ENCODE data around the gene PIP5K1B. TPM values are rescaled to one million over a fixed set of nuclear protein-coding genes. Genes with fewer than 3 reads are reported as not detected.

PIP5K1B gene
- total RNA-seq, 2 donors from 2014 or later, result 2.6 to 2.7 TPM

DNA sequence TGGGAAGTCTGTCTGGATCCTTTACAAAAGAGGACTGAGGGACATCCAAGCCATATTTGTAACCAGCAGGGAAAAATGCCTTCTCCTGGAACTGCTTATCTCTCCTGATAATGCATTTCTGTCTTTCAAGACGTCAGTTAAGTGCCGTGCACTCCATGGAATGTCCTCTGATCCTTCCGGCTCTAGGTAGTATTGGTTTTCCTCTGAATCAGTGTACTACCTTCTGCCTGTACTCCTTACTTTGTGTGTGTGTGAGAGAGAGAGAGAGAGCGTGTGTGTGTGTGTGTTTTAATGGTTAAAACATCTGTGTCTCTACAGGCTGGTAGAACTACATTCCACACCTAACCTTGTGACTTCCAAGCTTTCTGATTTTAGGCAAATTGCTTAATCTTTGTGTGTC lies 89.9 kb downstream of the PIP5K1B start:
- intact Hi-C loops (cut with DNase I), result no loop called here
- DNase-seq (ENCODE audit: low spot score), result no peak

DNA sequence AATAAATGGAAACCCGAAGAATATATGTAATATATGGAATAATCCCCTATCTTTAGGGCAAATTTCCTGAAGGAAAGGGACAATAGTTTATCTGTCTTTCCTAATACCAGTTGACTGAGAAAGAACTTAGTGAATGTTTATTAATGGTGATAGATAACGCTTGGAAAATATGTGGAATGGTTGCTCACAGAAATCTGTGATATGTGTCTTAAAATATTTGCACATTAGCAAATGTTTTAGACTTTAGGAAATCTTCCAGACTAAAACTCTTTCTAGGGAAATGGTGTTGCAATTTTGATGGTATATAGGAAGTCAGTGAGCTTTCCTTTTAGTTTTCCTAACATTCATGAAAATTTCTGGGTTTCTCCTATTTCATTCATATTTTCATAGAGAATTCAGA lies 90.4 kb downstream of the PIP5K1B start:
- no peak for DNase-seq (ENCODE audit: low spot score)

DNA sequence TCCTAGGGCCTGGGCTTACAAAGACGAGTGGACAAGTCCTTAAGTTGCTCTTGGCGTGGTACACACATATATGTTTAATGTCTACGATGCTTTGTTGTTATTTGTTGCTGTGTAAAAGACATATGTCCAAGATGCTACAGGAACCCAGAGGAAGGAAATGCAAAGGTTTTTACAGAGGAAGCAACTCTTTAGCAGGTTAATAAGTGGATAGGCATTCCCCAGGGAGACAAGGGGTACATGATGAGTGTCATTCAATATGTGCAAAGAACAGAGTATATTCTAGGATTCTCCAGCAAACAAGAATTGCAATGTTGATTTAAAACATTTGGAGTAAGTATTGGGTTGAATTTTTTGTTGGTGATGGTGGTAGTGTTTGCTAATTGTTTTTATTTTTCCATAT lies 92.1 kb downstream of the PIP5K1B start:
- intact Hi-C loops (cut with DNase I), result no loop called here
- no peak for DNase-seq (ENCODE audit: low spot score)

More for the DNA sequence above, 90.4 kb downstream of the PIP5K1B start:
- intact Hi-C loops (cut with DNase I), result no loop called here

DNA sequence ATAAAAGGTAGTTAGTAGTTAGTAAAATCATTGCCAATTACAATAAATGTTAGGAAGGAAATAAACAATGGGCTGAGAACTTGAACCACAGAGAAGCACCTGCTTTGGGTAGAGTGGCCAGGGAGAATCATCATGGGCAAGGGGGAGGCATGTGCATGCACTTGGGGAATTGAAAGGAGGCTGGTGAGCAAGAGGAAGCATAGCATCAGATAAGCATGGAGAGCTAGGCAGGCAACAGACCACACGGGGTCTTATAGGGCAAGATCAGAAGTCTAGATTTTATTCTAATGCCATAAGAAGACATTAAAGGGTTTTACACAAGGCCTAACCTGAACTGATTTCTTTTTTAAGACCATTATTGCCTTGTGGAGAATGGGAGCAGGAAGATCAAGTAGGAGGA lies 93.4 kb downstream of the PIP5K1B start:
- no peak for DNase-seq (ENCODE audit: low spot score)
- intact Hi-C loops (cut with DNase I), result no loop called here

DNA sequence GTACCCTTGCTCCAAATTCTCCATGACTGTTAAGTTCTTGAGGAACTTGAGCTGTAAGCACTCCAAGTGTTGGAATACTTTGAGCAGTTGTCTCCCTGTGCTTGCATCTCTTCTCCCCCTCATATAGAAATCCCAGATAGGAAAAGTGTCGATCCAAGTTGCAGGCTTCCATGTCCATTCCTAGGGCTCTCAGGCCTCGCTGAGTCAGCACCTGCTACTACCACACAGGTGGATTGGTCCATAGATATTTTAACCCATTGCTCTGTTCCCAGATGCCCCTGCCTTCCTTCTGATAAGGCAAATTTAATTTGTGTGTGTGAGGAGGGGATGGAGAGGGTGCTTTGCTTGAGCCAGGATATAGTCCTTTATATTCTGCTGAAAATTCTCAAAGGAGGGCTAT lies 95.8 kb downstream of the PIP5K1B start:
- no peak for DNase-seq (ENCODE audit: low spot score)
- intact Hi-C loops (cut with DNase I), result no loop called here

DNA sequence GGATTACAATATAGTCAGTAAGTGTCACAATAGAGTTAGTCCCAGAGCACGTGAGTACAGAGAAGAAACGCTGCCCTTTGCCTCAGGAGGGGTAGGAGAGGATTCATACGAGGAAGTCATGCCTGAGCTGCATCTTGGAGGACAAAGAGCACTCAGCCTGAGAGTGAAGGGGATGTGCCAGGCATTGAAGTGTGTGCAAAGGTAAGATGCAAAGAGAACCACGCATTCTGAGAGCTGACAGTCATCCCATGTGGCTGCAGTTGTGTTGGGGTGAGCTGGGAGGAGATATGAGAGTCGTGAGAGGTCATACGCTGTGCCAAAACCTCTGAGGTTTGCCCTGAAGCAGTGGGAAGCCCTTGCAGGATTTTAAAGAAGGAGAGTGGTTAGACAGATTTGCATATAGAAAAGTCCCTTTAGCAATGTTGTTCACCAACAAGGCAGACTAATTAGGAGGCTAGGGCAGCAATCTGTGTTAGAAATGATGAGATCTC lies 97.5 kb downstream of the PIP5K1B start:
- intact Hi-C loops (cut with DNase I), result no loop called here
- DNase-seq (ENCODE audit: low spot score), result no peak

DNA sequence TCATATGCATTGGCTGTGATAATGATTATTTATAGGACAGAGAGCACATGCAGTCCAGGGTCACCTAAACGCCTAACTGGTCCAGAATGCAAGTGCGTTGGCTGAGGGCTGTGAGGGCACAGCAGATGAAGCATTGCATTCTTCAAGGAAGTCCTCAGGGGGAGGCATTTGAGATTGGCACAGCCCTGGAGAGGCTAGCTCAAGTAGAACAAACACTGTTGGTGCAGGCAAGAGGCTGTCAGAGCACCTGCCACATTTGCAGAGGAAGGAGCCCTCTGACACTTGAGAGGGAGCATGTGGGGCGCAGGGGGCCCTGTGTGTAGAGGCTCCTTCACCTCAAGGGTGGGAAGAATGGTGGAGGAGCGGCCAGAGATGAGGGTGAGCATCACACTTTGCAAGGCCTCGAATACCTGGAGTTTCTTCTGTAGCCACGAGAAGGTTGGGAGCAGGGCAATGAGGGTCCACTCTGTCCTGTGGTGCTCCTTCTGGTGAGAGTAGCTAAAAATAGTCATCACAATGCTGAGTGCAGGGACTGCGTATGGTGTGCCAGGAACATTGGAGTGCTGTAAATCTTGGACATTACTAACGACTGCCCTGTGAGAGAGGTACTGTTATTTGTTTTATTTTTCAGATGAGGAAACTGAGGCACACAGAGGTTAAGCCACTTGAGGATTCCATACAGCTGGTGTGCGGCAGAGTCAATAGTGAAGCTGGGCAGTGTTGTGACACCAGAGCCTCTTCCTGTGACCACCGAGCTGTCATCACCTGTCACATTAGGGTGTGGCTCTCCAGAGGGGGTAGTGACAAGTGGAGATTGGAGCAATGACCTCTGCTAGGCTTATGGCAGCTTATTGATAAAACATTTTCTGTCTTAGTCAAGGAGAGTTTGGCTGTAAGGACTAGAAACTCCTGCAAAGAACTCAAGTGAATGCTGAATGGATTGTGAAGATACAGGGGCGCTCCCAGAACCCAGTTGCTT lies 100.2 kb downstream of the PIP5K1B start:
- DNase-seq (ENCODE audit: low spot score), result no peak
- intact Hi-C loops (cut with DNase I), result no loop called here

DNA sequence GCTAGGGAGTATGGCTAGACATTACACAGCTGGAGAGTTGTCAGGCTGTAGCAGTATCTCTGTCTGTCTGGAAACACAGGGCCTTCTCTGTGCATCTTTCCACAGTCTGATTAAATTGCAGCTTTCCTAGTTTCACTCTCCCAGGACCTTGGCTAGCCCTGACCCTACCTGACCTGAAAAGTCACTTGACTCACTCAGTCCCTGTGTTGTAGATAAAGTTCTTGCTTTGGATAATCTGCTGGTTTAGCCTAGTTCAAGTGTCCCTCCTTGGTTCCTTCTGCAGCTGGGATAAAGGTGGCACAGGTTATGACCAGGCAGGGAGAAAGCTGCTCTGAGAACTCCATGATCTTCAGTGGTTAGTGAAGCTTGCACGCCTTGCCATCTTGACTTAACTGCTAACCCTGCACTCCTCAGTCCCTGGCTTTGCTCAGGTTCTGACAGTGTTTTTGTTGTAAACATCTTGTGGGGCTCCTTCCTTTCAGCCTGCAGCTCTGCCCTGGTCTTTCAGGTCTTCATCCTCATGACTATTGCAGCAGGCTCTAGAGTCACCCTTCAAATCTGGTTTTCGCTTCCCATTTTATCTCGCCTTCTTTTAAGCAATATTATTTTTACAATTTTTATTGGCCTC lies 101.0 kb downstream of the PIP5K1B start:
- intact Hi-C loops (cut with DNase I), result no loop called here
- DNase-seq (ENCODE audit: low spot score), result no peak

DNA sequence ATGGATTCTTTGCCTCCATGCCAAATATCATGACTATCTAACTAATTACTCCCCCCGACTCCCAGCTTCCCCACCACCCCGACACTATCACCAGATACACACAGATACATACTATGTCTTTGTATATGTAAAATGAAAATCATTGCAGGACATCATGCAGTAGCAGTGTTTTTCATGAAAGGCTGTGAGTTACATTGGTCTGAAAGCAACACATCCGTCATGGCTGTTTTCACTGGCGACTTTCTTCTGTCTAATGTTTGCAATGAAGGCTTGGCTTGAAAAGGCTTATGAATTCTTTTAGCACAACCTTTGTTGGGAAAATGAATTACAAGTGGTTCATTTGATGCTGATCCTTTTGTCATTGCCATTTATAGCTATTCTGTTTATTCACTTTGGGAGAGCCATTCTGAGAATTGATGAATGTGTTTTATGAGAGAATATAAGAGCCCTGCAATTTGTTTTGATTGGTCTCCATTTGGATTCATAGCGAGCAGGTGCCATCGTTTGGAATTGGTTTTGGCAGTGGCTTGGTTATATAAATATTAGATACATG lies 103.4 kb downstream of the PIP5K1B start:
- intact Hi-C loops (cut with DNase I), result no loop called here

DNA sequence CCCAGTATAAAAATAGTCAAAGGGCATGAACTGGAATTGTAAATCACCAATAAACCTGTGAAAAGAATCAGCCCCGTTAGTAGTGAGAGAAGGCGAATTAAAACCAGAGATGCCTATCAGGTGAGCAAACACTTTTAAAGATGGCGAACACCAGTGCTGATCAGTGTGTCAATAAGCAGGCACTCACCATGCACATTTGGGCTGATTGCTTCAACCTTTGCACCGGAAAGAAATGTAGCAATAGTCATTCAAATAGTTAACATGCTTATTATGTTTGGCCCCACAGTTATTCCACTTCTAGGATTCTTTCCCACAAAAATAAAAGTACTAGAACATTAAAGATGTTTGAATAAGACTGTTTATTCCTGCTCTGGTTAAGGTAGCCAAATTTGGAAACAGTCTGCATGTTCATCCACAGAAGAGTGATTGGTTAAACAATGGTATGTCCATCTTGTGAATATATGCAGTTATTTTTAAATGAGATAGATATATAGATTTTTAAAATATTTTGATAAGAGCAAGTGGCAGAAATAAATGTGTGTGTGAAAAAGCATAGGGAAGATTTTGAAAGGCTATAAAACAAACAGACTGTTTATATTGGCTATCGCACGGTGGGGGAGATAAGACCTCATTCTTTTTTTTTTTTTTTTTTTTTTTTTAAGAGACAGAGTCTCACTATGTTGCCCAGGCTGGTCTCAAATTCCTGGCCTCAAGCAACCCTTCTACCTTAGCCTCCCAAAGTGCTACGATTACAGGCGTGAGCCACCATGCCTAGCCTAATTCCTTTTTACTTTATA lies 112.2 kb downstream of the PIP5K1B start:
- DNase-seq (ENCODE audit: low spot score), result no peak
- intact Hi-C loops (cut with DNase I), result no loop called here

More for the DNA sequence above, 103.4 kb downstream of the PIP5K1B start:
- DNase-seq (ENCODE audit: low spot score), result no peak

DNA sequence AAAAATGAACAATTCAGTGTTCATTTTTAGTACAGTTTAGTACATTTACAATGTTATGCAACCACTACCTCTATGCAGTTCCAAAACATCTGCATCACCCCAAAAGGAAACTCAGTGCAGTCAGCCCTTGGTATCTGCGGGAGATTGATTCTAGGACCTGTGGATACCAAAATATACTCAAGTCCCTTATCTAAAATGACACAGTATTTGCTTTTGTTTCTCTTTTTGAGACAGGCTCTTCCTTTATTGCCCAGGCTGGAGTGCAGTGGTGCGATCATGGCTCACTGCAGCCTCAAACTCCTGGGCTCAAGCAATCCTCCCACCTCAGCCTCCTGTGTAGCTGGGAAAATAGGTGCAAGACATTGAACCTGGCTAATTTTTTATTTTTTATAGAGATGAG lies 114.0 kb downstream of the PIP5K1B start:
- DNase-seq (ENCODE audit: low spot score), result no peak
- intact Hi-C loops (cut with DNase I), result no loop called here

DNA sequence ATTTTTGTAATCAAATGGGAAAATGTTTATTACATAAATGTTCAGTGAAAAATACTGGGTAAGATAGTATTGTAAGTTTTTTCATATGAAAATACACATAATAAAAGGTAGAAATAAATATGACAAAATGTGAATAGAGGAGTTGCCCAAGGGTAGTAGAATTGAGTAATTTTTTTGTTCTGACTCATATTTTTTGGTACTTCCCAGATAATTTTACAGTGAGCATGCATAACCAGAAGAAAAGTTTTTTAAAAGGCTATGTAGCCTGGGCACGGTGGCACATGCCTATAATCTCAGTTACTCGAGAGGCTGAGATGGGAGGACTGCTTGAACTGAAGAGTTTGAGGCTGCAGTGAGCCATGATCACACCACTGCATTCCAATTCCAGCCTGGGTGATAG lies 116.9 kb downstream of the PIP5K1B start:
- intact Hi-C loops (cut with DNase I), result no loop called here

DNA sequence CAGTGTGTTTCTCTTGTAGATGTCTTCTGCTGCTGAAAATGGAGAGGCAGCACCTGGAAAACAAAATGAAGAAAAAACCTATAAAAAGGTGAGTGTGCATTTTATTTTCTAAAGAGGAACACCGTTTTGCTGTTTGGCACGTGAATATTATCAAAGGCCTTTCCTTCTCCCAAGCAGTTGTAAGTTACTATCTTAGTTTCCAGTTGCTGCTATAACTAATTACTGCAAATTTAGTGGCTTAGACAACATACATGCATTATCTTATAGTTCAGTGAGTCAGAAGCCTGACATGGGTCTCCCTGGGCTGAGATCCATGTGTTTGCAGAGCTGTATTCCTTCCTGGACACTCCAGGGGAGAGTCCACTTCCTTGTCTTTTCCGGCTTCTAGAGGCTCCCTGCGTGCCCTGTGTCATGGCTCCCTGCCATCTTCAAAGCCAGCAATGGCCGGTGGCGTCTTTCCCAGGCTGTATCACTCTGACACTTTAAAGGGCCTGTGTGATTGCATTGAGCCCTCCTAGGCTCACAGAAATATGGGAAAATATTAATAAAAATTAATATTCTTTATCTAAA lies 117.6 kb downstream of the PIP5K1B start:
- DNase-seq (ENCODE audit: low spot score), result no peak
- intact Hi-C loops (cut with DNase I), result no loop called here

More for the DNA sequence above, 116.9 kb downstream of the PIP5K1B start:
- DNase-seq (ENCODE audit: low spot score), result no peak

DNA sequence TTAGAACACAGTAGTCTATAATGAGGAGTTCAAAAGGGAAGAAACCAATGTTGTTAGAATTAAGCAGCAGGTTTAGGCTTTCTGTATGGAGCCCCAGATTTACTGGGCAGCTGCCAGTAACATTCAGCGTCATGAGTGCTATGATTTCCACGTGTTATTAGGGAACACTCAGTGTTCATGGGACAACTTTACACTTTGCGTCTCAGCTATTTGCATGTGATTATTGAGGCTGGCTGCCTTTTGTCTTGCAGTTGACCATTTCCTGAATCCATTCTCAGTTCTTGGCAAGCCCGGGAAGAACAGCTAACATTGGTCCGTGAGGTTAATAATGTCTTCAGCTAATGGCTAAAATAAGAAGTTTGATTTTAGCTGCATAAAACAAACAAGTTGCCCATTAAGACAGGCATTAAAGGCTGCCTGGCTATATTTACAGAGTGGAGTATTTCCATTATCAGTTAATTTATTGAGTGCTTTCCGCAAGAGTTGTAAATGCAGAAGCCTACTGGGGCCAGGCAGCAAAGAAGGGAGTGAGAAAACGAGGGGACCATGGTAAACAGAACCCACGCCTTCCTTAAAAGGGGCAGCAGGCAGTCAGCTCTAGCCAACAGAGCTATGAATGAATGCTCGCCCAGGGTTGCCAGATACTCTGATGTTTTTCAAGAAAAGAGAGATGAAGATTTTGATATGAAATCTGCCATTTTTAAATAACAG lies 120.9 kb downstream of the PIP5K1B start:
- no peak for DNase-seq (ENCODE audit: low spot score)

DNA sequence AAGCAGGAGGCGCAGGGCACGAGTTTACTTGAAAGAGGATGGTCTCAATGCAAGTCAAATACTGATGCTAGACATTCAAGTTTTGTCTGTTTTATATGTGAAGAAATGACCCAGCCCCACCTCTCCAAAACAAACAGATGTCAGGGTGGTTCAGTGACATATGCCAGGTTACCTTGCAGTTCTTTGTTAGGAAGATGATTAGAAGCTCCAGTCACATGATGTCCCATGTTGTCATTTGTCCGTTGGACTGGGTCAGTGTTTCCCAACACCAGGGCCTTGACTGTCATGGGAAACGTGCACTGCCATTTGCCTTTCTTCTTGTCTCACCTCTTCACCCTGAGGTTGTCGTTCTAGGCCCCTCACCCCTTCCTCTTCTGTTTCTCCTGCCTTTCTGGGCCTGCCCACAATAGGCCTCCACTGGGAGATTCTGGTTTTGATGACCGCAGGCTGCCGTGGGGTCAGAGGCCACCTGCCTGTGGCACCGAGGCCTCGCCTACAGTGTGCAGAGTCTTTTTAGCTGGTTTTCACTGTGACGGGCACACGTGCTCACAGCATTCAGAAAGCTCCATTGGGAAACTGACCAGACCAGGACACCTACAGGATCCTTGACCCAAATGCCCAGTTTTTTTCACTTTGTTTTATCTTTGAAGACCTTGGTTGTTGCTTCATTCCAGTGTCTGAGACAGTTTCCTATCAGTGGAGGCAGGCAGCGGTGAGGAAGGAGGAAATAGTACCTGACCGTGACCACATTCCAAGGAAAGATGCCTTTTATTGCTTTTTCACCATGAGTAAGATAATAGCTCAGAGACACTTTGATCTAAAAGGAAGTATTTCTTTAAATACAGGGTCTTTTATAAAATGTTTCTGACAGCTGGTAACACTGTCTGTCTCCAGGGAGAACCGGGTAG lies 123.1 kb downstream of the PIP5K1B start:
- no peak for DNase-seq (ENCODE audit: low spot score)
- intact Hi-C loops (cut with DNase I), result no loop called here

More for the DNA sequence above, 120.9 kb downstream of the PIP5K1B start:
- intact Hi-C loops (cut with DNase I), result no loop called here

DNA sequence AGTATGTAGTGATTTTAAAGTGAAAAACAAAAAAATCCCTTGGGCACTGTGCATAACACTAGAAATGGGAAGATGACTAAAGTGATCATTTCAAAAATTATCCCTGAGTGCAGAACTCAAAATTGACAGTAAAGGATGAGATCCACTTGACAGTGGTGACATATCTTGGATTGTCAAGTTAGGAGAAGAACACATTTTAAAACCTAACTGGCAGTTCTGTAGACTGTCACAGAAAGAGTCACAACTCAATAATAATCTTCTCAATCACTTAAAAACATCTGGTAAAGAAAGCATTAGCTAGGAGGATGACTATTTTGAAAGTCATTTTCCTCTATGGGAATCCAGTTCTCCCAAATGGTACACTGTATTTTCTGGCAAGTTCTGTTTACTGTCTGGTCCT lies 127.1 kb downstream of the PIP5K1B start:
- intact Hi-C loops (cut with DNase I), result loop anchor here in 1 of 2 donors (10.0 kb wide), 1 partner anchor 57 kb away; no protein-coding TSS in a partner anchor
- DNase-seq (ENCODE audit: low spot score), result no peak

DNA sequence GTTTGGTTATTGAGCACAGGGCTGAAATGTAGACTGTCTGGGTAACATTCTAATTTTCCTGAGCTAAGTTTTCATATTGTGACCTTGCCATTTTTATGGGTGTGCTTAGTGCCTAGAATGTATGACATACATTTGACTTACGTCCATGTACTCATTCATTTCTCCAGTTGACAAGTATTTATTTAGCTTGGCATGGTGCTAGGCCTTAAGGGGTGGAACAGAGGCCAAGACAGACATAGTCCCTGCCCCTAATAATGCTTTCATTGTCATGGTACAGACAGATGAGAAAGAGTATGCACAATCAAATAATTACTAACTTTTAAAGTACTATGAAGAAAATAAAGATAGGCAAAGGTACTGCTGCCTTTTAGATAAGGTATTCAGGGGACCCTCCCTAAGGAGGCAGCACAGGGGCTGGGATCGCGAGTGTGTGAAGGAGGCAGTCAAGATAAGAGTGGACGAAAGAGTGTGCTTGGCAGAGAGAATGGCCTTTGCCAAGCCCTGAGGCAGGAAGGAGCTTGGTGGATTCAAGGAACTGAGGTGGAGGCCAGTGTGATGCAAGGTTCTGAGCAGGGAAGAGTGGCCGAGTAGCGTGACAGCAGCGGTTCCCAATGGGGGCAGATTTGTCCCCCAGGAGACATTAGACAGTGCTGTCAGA lies 128.0 kb downstream of the PIP5K1B start:
- intact Hi-C loops (cut with DNase I), result loop anchor here in 1 of 2 donors (10.0 kb wide), 1 partner anchor 58 kb away; no protein-coding TSS in a partner anchor
- no peak for DNase-seq (ENCODE audit: low spot score)
